ENCODE measurements around the gene EVC2. TPM values are rescaled to one million over a fixed set of nuclear protein-coding genes. Genes with fewer than 3 reads are reported as not detected.

EVC2 gene
- total and polyA plus RNA-seq, 7 donors: 0.60 to 14.7 (median 8.6) TPM; not detected in 1

- no peak overlapping the region for H3K4me3 ChIP-seq
- H3K36me3 ChIP-seq: peaks cover 0 to 40% (median 5%) of the 10 kb centered on the region in 4 donors
- no peak for DNase-seq
- H3K9me3 ChIP-seq: no peaks in the 10 kb centered on the region
- intact Hi-C loops (cut with DNase I): no loop called here
- no peaks in the 10 kb centered on the region for H3K27me3 ChIP-seq
- WGBS, 2 donors: 78 to 87% methylated on average over 7 of the region's 7 CpGs
- H3K27ac ChIP-seq: no peak overlapping the region
- TF ChIP-seq EP300 (IDR thresholded peaks at IDR 0.05): no peak
- no peak for TF ChIP-seq CTCF (IDR thresholded peaks at IDR 0.05)
- TF ChIP-seq POLR2A (IDR thresholded peaks at IDR 0.05): no peak
- H3K4me1 ChIP-seq: no peaks in the 10 kb centered on the region
These were observed 16.0 kb upstream of the EVC2 start for GRCh38 chr4:5724377-5724776.

GRCh38 chr4:5722328-5722727 lies 14.0 kb upstream of the EVC2 start:
- peaks cover 0 to 8% (median 2%) of the 10 kb centered on the region in 4 donors for H3K4me1 ChIP-seq
- no peak overlapping the region for H3K4me3 ChIP-seq
- H3K9me3 ChIP-seq: no peaks in the 10 kb centered on the region
- H3K27me3 ChIP-seq: no peaks in the 10 kb centered on the region
- intact Hi-C loops (cut with DNase I): no loop called here
- TF ChIP-seq EP300 (IDR thresholded peaks at IDR 0.05): no peak
- TF ChIP-seq CTCF (IDR thresholded peaks at IDR 0.05): no peak
- no peak for TF ChIP-seq POLR2AphosphoS5 (IDR thresholded peaks at IDR 0.05)
- no peak for TF ChIP-seq POLR2A (IDR thresholded peaks at IDR 0.05)
- 8 to 46% methylated on average over 4 of the region's 4 CpGs for WGBS, 2 donors
- peaks cover 0 to 34% (median 2%) of the 10 kb centered on the region in 4 donors for H3K36me3 ChIP-seq
- H3K27ac ChIP-seq: no peak overlapping the region
- no peak for DNase-seq

GRCh38 chr4:5721923-5722322 lies 13.6 kb upstream of the EVC2 start:
- H3K27me3 ChIP-seq: no peaks in the 10 kb centered on the region
- intact Hi-C loops (cut with DNase I): no loop called here
- no peak overlapping the region for H3K27ac ChIP-seq
- H3K36me3 ChIP-seq: peaks cover 0 to 34% (median 2%) of the 10 kb centered on the region in 4 donors
- TF ChIP-seq CTCF (IDR thresholded peaks at IDR 0.05): no peak
- H3K4me1 ChIP-seq: peaks cover 0 to 8% (median 2%) of the 10 kb centered on the region in 4 donors
- H3K9me3 ChIP-seq: no peaks in the 10 kb centered on the region
- WGBS, 2 donors: 30 to 69% methylated on average over 5 of the region's 5 CpGs
- no peak for DNase-seq
- no peak overlapping the region for H3K4me3 ChIP-seq

DNA sequence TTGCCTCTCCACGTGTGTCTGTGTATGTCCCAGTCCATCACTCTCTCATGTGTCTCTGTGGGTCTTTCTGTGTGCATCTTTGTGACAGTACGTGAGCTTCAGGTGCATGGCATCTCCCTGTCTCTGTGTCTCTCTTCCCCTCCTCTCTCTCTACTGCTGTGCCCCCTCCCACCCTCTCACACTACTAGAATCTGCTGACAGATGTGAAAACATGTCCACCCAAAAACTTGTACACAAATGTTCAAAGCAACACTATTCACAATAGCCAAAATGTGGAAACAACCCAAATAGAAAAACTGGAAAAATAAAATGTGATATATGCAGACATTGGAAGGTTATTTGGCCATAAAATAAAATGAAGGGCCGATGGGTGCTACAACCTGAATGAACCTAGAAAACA lies 12.6 kb upstream of the EVC2 start:
- intact Hi-C loops (cut with DNase I): no loop called here
- no peak overlapping the region for H3K27ac ChIP-seq
- no peak overlapping the region for H3K4me3 ChIP-seq
- no peaks in the 10 kb centered on the region for H3K9me3 ChIP-seq
- no peaks in the 10 kb centered on the region for H3K27me3 ChIP-seq
- WGBS, 2 donors: 46 to 82% methylated on average over 3 of the region's 3 CpGs
- peaks cover 0 to 8% (median 2%) of the 10 kb centered on the region in 4 donors for H3K4me1 ChIP-seq
- peaks cover 0 to 34% (median under 1%) of the 10 kb centered on the region in 4 donors for H3K36me3 ChIP-seq
- DNase-seq: no peak
- TF ChIP-seq EP300 (IDR thresholded peaks at IDR 0.05) (no peak), CTCF (IDR thresholded peaks at IDR 0.05) (no peak), POLR2A (IDR thresholded peaks at IDR 0.05) (no peak), POLR2AphosphoS5 (IDR thresholded peaks at IDR 0.05) (no peak)

- intact Hi-C loops (cut with DNase I): no loop called here
- peaks cover 0 to 8% (median 2%) of the 10 kb centered on the region in 4 donors for H3K4me1 ChIP-seq
- no peak overlapping the region for H3K4me3 ChIP-seq
- no peak overlapping the region for H3K27ac ChIP-seq
- 68 to 82% methylated on average over 16 of the region's 16 CpGs for WGBS, 2 donors
- no peaks in the 10 kb centered on the region for H3K27me3 ChIP-seq
- H3K9me3 ChIP-seq: no peaks in the 10 kb centered on the region
- peaks cover 0 to 34% (median 0%) of the 10 kb centered on the region in 4 donors for H3K36me3 ChIP-seq
- TF ChIP-seq POLR2A (IDR thresholded peaks at IDR 0.05): no peak
- TF ChIP-seq POLR2AphosphoS5 (IDR thresholded peaks at IDR 0.05): no peak
- TF ChIP-seq EP300 (IDR thresholded peaks at IDR 0.05): no peak
- TF ChIP-seq CTCF (IDR thresholded peaks at IDR 0.05): no peak
- DNase-seq: no peak
These were observed 11.9 kb upstream of the EVC2 start for GRCh38 chr4:5720157-5720850.

Data from sigmoid colon (tissue), 7 donors.